Liver (tissue), 9 donors: Measurements from ENCODE around the gene ZMYND11. TPM values are rescaled to one million over a fixed set of nuclear protein-coding genes. Genes with fewer than 3 reads are reported as not detected.

Experiments
- DNase-seq: peaks from one replicate; pipeline ENCODE4 v3.0.0-alpha.2; 2017; ENCODE audit warnings: low spot score
- H3K27ac ChIP-seq, 2 donors: one replicate each; pipeline ENCODE4 v1.7.0; 2013; ENCODE audit warnings: inconsistent platforms in 2 of 2, low read length in 2 of 2, control low read depth in 1 of 2, low read depth in 1 of 2, mild to moderate bottlenecking in 1 of 2
- H3K27me3 ChIP-seq, 4 donors: one replicate each; pipeline versions ENCODE4 v1.6.1 to v1.7.0; 2013; ENCODE audit warnings: low read length in 3 of 4, inconsistent platforms in 1 of 4, mild to moderate bottlenecking in 1 of 4, moderate library complexity in 1 of 4; ENCODE audit not compliant: control insufficient read depth in 4 of 4, insufficient read depth in 4 of 4
- H3K36me3 ChIP-seq, 4 donors: one replicate each; pipeline versions ENCODE4 v1.6.1 to v1.7.0; 2013; ENCODE audit warnings: low read length in 3 of 4, mild to moderate bottlenecking in 3 of 4, low read depth in 1 of 4, moderate library complexity in 1 of 4; ENCODE audit not compliant: control insufficient read depth in 4 of 4, insufficient read depth in 3 of 4
- H3K4me1 ChIP-seq, 4 donors: one replicate each; pipeline versions ENCODE4 v1.6.1 to v1.7.0; 2013; ENCODE audit warnings: low read length in 3 of 4, mild to moderate bottlenecking in 3 of 4, moderate library complexity in 1 of 4; ENCODE audit not compliant: control insufficient read depth in 4 of 4, insufficient read depth in 4 of 4
- H3K4me3 ChIP-seq, 3 donors: one replicate each; pipeline versions ENCODE4 v1.6.1 to v1.7.0; 2013; ENCODE audit warnings: low read length in 3 of 3, control low read depth in 1 of 3, low read depth in 1 of 3, mild to moderate bottlenecking in 1 of 3
- H3K9ac ChIP-seq, 2 donors: one replicate each; pipeline ENCODE4 v1.7.0; 2013; ENCODE audit warnings: low read length in 2 of 2, mild to moderate bottlenecking in 2 of 2, moderate library complexity in 2 of 2, control low read depth in 1 of 2, low read depth in 1 of 2
- H3K9me3 ChIP-seq, 4 donors: one replicate each; pipeline versions ENCODE4 v1.6.1 to v1.7.0; 2013; ENCODE audit warnings: low read length in 3 of 4; ENCODE audit not compliant: control insufficient read depth in 4 of 4
- ATF3 ChIP-seq: IDR thresholded peaks from 2 replicates; pipeline ENCODE4 v1.6.1; 2016; ENCODE audit warnings: antibody characterized with exemption
- CTCF ChIP-seq: fragments of 150-350 bp; IDR thresholded peaks from 2 replicates; pipeline ENCODE4 v1.5.1; 2017; ENCODE audit warnings: improper control_type of control experiment, low read depth, low read length; ENCODE audit not compliant: missing input control
- EGR1 ChIP-seq, 2 donors: IDR thresholded peaks; 2 replicates each; pipeline ENCODE4 v1.6.1; 2016 to 2018; ENCODE audit warnings: antibody characterized with exemption in 2 of 2, low read depth in 2 of 2
- FOXA1 ChIP-seq: IDR thresholded peaks from 2 replicates; pipeline ENCODE4 v1.6.1; 2016; ENCODE audit warnings: antibody characterized with exemption
- FOXA2 ChIP-seq: IDR thresholded peaks from 2 replicates; pipeline ENCODE4 v1.6.1; 2016; ENCODE audit warnings: antibody characterized with exemption
- GABPA ChIP-seq, 2 donors: IDR thresholded peaks in 1 of 2; conservative IDR thresholded peaks in 1 of 2; 2 replicates each; pipeline ENCODE4 v1.6.1; 2016; ENCODE audit warnings: antibody characterized with exemption in 2 of 2, mild to moderate bottlenecking in 1 of 2, moderate library complexity in 1 of 2
- HNF4A ChIP-seq, 2 donors: conservative IDR thresholded peaks; 2 replicates each; pipeline ENCODE4 v1.6.1; 2016; ENCODE audit warnings: antibody characterized with exemption in 2 of 2, mild to moderate bottlenecking in 2 of 2
- HNF4G ChIP-seq: IDR thresholded peaks from 2 replicates; pipeline ENCODE4 v1.6.1; 2016; ENCODE audit warnings: antibody characterized with exemption
- JUND ChIP-seq, 2 donors: IDR thresholded peaks; 2 replicates each; pipeline ENCODE4 v1.6.1; 2016; ENCODE audit warnings: antibody characterized with exemption in 2 of 2
- MAX ChIP-seq: IDR thresholded peaks from 2 replicates; pipeline ENCODE4 v1.6.1; 2016; ENCODE audit warnings: antibody characterized with exemption
- NR2F2 ChIP-seq: IDR thresholded peaks from 2 replicates; pipeline ENCODE4 v1.6.1; 2016; ENCODE audit warnings: antibody characterized with exemption
- RAD21 ChIP-seq, 2 donors: IDR thresholded peaks; 2 replicates each; pipeline ENCODE4 v1.6.1; 2016; ENCODE audit warnings: antibody characterized with exemption in 2 of 2, mild to moderate bottlenecking in 2 of 2
- REST ChIP-seq: IDR thresholded peaks from 2 replicates; pipeline ENCODE4 v1.6.1; 2016; ENCODE audit warnings: antibody characterized with exemption, mild to moderate bottlenecking
- RXRA ChIP-seq, 2 donors: IDR thresholded peaks; 2 replicates each; pipeline ENCODE4 v1.6.1; 2017 to 2018; ENCODE audit warnings: antibody characterized with exemption in 2 of 2, mild to moderate bottlenecking in 1 of 2
- SP1 ChIP-seq: IDR thresholded peaks from 2 replicates; pipeline ENCODE4 v1.6.1; 2018; ENCODE audit warnings: antibody characterized with exemption, mild to moderate bottlenecking
- TAF1 ChIP-seq: conservative IDR thresholded peaks from 2 replicates; pipeline ENCODE4 v1.6.1; 2016; ENCODE audit warnings: antibody characterized with exemption, mild to moderate bottlenecking
- YY1 ChIP-seq: IDR thresholded peaks from 2 replicates; pipeline ENCODE4 v1.6.1; 2016; ENCODE audit warnings: antibody characterized with exemption, mild to moderate bottlenecking
- ZBTB33 ChIP-seq: IDR thresholded peaks from 2 replicates; pipeline ENCODE4 v1.6.1; 2016; ENCODE audit warnings: antibody characterized with exemption
- WGBS: extraction: QIAGEN DNeasy Blood & Tissue Kit; methylation state at CpG from one replicate; pipeline ENCODE4 v1.1.7; 2013; 5-methylcytosine and 5-hydroxymethylcytosine counted together
- polyA plus RNA-seq, 2 donors: library from polyadenylated mRNA; stranded (reverse) in 1 of 2; unstranded in 1 of 2; fragments of 200-250 nt in 1 of 2; fragments of >200 nt in 1 of 2; fragmentation: Nextera tagmentation in 1 of 2; extraction: Ambion mirVana in 1 of 2; gene quantifications; one replicate each; pipeline versions ENCODE4 v1.2.1 to v1.2.3, GENCODE V29; 2013 to 2015
- total RNA-seq, 2 donors: library from RNA; depleted of rRNA; stranded (reverse); fragments of >200 nt; gene quantifications; one replicate each; pipeline ENCODE4 v1.2.3, GENCODE V29; 2014
- donor health status: healthy.
- donor health status: healthy.
- donor health status: healthy.
- donor health status: healthy.
- donor health status: healthy.

The ZMYND11 gene
- total and polyA plus RNA-seq, 4 donors, result 13.2 to 34.3 (median 16.9) TPM

- TF ChIP-seq REST (no peak), HNF4G (no peak), FOXA1 (no peak), MAX (no peak), ZBTB33 (no peak), CTCF (no peak), TAF1 (no peak), EGR1 (IDR thresholded peaks at IDR 0.05; ENCODE audit: low read depth in 2 of 2) (no peak), YY1 (no peak), NR2F2 (no peak), GABPA (IDR thresholded peaks at IDR 0.05 in 1 of 2, conservative IDR thresholded peaks at IDR 0.05 in 1 of 2) (no peak), RXRA (IDR thresholded peaks at IDR 0.05) (no peak), HNF4A (conservative IDR thresholded peaks at IDR 0.05) (no peak), FOXA2 (no peak), SP1 (no peak), RAD21 (IDR thresholded peaks at IDR 0.05) (no peak), ATF3 (no peak)
- Histone ChIP-seq H3K27ac (no peak overlapping the region), H3K4me3 (no peak overlapping the region), H3K4me1 (no peaks in the 10 kb centered on the region), H3K27me3 (no peaks in the 10 kb centered on the region), H3K9ac (no peak overlapping the region), H3K9me3 (peaks cover 1 to 13% (median 3%) of the 10 kb centered on the region in 4 donors), H3K36me3 (no peaks in the 10 kb centered on the region)
- DNase-seq, result no peak
- 92% methylated on average over 8 of the region's 8 CpGs for WGBS
Observed at GRCh38 chr10:91313-91712, 43.9 kb upstream of the ZMYND11 start.

GRCh38 chr10:92153-92552, 43.1 kb upstream of the ZMYND11 start:
- H3K36me3 ChIP-seq, result no peaks in the 10 kb centered on the region
- no peak overlapping the region for H3K27ac ChIP-seq
- 90% methylated on average over 4 of the region's 4 CpGs for WGBS
- no peak for DNase-seq
- no peaks in the 10 kb centered on the region for H3K27me3 ChIP-seq
- H3K9me3 ChIP-seq, result peaks cover 2 to 17% (median 3%) of the 10 kb centered on the region in 4 donors
- no peak overlapping the region for H3K9ac ChIP-seq
- H3K4me3 ChIP-seq, result no peak overlapping the region
- no peaks in the 10 kb centered on the region for H3K4me1 ChIP-seq
- TF ChIP-seq ATF3 (no peak), RXRA (IDR thresholded peaks at IDR 0.05) (no peak), ZBTB33 (no peak), CTCF (no peak), SP1 (no peak), YY1 (no peak), NR2F2 (no peak), EGR1 (IDR thresholded peaks at IDR 0.05; ENCODE audit: low read depth in 2 of 2) (no peak), JUND (IDR thresholded peaks at IDR 0.05) (no peak)
